BE2C (cell line): Measurements from ENCODE around the gene COPB1.
A peak's percentile ranks its signal among the peaks of the same experiment; 100 is the strongest.

Source experiments
- DNase-seq: peaks from one replicate; pipeline ENCODE4 v3.0.0-alpha.2; 2020
- H3K27me3 ChIP-seq: fragments of 250-450 bp; sonication (Bioruptor Pico); 2 replicates; pipeline ENCODE4 v1.5.1; 2020; ENCODE audit warnings: mild to moderate bottlenecking
- H3K36me3 ChIP-seq: fragments of 250-450 bp; sonication (Bioruptor Pico); 2 replicates; pipeline ENCODE4 v1.5.1; 2020; ENCODE audit warnings: mild to moderate bottlenecking
- H3K4me1 ChIP-seq: fragments of 250-450 bp; sonication (Bioruptor Pico); 2 replicates; pipeline ENCODE4 v1.5.1; 2020
- H3K4me3 ChIP-seq: 2 replicates; pipeline ENCODE4 v1.5.1; 2011; ENCODE audit warnings: low read depth, low read length
- H3K9me3 ChIP-seq: fragments of 250-450 bp; sonication (Bioruptor Pico); 2 replicates; pipeline ENCODE4 v1.5.1; 2020
- TF ChIP-seq, protein P1 (sequence below): IDR thresholded peaks from 2 replicates; pipeline ENCODE4 v1.5.1; 2012; ENCODE audit warnings: mild to moderate bottlenecking, low read depth, low read length

Gene COPB1

GRCh38 chr11:14448240-14448639, 51.4 kb downstream of the COPB1 start:
- H3K9me3 ChIP-seq, result no peaks in the 10 kb centered on the region
- H3K4me3 ChIP-seq, result no peak overlapping the region
- no peaks in the 10 kb centered on the region for H3K4me1 ChIP-seq
- TF ChIP-seq, protein P1, sequence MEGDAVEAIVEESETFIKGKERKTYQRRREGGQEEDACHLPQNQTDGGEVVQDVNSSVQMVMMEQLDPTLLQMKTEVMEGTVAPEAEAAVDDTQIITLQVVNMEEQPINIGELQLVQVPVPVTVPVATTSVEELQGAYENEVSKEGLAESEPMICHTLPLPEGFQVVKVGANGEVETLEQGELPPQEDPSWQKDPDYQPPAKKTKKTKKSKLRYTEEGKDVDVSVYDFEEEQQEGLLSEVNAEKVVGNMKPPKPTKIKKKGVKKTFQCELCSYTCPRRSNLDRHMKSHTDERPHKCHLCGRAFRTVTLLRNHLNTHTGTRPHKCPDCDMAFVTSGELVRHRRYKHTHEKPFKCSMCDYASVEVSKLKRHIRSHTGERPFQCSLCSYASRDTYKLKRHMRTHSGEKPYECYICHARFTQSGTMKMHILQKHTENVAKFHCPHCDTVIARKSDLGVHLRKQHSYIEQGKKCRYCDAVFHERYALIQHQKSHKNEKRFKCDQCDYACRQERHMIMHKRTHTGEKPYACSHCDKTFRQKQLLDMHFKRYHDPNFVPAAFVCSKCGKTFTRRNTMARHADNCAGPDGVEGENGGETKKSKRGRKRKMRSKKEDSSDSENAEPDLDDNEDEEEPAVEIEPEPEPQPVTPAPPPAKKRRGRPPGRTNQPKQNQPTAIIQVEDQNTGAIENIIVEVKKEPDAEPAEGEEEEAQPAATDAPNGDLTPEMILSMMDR, result no peak
- no peak for DNase-seq
- no peaks in the 10 kb centered on the region for H3K36me3 ChIP-seq
- H3K27me3 ChIP-seq, result no peaks in the 10 kb centered on the region

DNA sequence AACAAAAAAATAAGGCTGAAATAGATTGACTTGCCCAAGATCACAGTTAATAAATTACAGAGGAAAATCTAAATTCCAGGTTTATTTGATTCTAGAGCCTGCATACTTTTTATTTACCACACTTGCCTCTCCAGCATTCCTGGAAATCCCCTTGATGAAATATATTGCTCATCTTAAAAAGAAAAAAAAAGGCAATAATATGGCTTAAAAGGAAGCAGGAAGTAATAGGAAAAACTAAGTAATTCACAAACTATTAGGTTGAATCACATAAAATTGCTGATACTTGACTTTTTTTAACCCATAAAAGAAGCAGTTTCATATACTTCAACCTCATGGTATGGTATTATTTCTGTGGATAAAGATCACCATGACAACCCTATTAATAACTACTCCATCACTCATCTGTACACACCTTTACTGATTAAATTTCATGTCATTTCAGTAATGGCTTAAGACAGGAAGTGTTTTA, 52.9 kb downstream of the COPB1 start:
- H3K9me3 ChIP-seq, result no peaks in the 10 kb centered on the region
- no peak for DNase-seq
- TF ChIP-seq, protein P1, result no peak
- H3K36me3 ChIP-seq, result no peaks in the 10 kb centered on the region
- no peak overlapping the region for H3K4me3 ChIP-seq
- H3K27me3 ChIP-seq, result no peaks in the 10 kb centered on the region
- H3K4me1 ChIP-seq, result no peaks in the 10 kb centered on the region

- DNase-seq, result no peak
- Histone ChIP-seq H3K9me3 (no peaks in the 10 kb centered on the region), H3K36me3 (no peaks in the 10 kb centered on the region), H3K27me3 (no peaks in the 10 kb centered on the region), H3K4me3 (no peak overlapping the region), H3K4me1 (no peaks in the 10 kb centered on the region)
- TF ChIP-seq, protein P1, result no peak
Observed at GRCh38 chr11:14445542-14446530, 53.8 kb downstream of the COPB1 start.

GRCh38 chr11:14444441-14445189, 55.0 kb downstream of the COPB1 start:
- Histone ChIP-seq H3K36me3 (no peaks in the 10 kb centered on the region), H3K27me3 (no peaks in the 10 kb centered on the region), H3K4me3 (no peak overlapping the region), H3K9me3 (no peaks in the 10 kb centered on the region), H3K4me1 (no peaks in the 10 kb centered on the region)
- no peak for DNase-seq
- TF ChIP-seq, protein P1, result no peak

DNA sequence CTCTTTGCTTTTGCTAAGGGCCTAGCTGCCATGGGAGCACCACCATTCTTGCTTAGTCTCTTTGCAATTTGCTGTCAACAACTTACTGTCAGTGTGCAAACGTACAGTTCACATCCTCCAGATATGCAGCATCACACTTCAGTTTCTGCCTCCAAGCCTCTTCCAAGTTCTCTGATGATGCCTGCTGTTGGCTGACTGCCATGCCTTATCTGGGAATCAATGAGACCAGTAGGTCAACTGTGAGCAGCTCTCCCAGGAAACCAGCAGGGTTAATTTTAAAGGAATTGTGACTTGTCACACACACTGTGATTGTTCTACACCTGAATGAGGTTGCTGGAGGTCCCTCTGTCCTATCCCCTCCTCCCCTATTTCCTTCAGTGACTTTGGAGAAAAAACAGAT, 56.0 kb downstream of the COPB1 start:
- TF ChIP-seq, protein P1, result no peak
- DNase-seq, result peak; percentile 27
- no peaks in the 10 kb centered on the region for H3K4me1 ChIP-seq
- no peak overlapping the region for H3K4me3 ChIP-seq
- H3K27me3 ChIP-seq, result no peaks in the 10 kb centered on the region
- no peaks in the 10 kb centered on the region for H3K36me3 ChIP-seq
- H3K9me3 ChIP-seq, result no peaks in the 10 kb centered on the region
